Type B pancreatic cell (in vitro differentiated cells): ENCODE results near the gene SH3RF3. TPM values are rescaled to one million over a fixed set of nuclear protein-coding genes. Genes with fewer than 3 reads are reported as not detected.
"Not testable (repeated sequence)": the region's sequence is repeated elsewhere in the genome, so short reads cannot be mapped to it uniquely, and the experiment has no call there.

Experiments used
- DNase-seq: peaks from one replicate; pipeline ENCODE4 v3.0.0; 2021; ENCODE audit warnings: mixed read lengths; ENCODE audit not compliant: unreplicated experiment; ENCODE audit errors: extremely low spot score
- H3K27ac Mint-ChIP-seq: 2 replicates; pipeline ENCODE4 v1.8.0; 2021; ENCODE audit warnings: mild to moderate bottlenecking, mixed read lengths
- H3K27me3 Mint-ChIP-seq: 2 replicates; pipeline ENCODE4 v1.8.0; 2021; ENCODE audit warnings: mixed read lengths
- H3K36me3 Mint-ChIP-seq: 2 replicates; pipeline ENCODE4 v1.8.0; 2021; ENCODE audit warnings: mixed read lengths
- H3K4me1 Mint-ChIP-seq: one replicate; pipeline ENCODE4 v1.8.0; 2021; ENCODE audit warnings: mixed read lengths; ENCODE audit not compliant: unreplicated experiment
- H3K4me3 Mint-ChIP-seq: 2 replicates; pipeline ENCODE4 v1.8.0; 2021; ENCODE audit warnings: mild to moderate bottlenecking, mixed read lengths
- H3K9me3 Mint-ChIP-seq: 2 replicates; pipeline ENCODE4 v1.8.0; 2021; ENCODE audit warnings: mixed read lengths
- CTCF ChIP-seq: fragments of 200-600 bp; sonication (generic); conservative IDR thresholded peaks from 2 replicates; pipeline ENCODE4 v1.5.0; 2021; ENCODE audit warnings: antibody characterized with exemption, mild to moderate bottlenecking
- total RNA-seq: library from RNA; stranded (reverse); gene quantifications from 2 replicates; pipeline ENCODE4 v1.2.1, GENCODE V29; 2021; ENCODE audit warnings: low replicate concordance

Gene SH3RF3
- total RNA-seq, 1 donor from 2014 or later: 13.9 TPM

- no peak overlapping the region for H3K27ac Mint-ChIP-seq
- H3K4me1 Mint-ChIP-seq: peaks cover 6% of the 10 kb centered on the region
- no peaks in the 10 kb centered on the region for H3K9me3 Mint-ChIP-seq
- no peak for TF ChIP-seq CTCF
- H3K4me3 Mint-ChIP-seq: no peak overlapping the region
- no peaks in the 10 kb centered on the region for H3K27me3 Mint-ChIP-seq
- DNase-seq: no peak
- H3K36me3 Mint-ChIP-seq: no peaks in the 10 kb centered on the region
Observed at GRCh38 chr2:109223490-109223889, 94.5 kb downstream of the SH3RF3 start.

DNA sequence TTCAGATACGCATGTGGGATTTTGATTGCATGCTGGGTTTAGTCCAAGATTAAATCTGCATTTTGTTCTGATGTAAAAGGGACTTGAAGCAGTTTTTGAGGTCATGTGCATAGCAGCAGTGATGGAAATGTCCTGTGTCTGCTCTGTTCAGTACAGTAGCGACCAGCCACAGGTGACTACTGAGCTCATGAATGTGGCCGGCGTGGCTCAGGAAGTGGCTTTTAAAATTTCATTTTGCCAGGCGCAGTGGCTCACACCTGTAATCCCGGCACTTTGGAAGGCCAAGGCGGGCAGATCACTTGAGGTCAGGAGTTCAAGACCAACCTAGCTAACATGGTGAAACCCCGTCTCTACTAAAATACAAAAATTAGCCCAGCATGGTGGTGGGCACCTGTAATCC lies 95.3 kb downstream of the SH3RF3 start:
- H3K27me3 Mint-ChIP-seq, H3K27ac Mint-ChIP-seq, H3K36me3 Mint-ChIP-seq, H3K4me3 Mint-ChIP-seq, DNase-seq, H3K9me3 Mint-ChIP-seq, H3K4me1 Mint-ChIP-seq: not testable (repeated sequence)

DNA sequence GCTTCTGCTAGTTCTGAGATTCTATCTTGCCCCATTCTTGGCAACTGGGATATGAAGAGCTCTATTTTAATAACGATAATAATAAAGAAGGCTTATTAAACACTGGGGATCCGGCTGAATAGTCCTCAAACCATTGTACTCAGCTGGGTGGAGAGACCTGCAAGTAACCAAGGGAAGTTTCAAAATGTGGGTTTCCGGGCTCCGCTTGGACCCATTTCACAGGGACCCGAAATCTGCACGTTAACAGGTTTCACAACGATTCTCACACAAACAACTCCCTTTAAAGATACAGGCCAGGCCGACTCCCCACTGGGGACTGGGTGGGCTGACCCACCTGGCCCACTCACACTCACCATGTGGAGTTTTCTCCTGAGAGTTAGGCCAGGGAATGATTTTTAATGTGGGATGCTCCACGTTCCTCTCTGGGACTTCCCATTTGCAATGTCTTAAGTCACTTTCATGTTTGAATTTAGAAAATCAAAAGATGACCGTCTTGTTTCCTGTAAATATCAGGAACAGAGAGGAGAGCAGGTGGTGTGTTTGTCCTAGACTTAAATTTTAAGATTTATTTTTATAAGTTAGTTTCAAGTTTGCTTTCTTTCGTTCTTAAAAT lies 96.3 kb downstream of the SH3RF3 start:
- peaks cover under 1% of the 10 kb centered on the region for H3K4me1 Mint-ChIP-seq
- no peak overlapping the region for H3K4me3 Mint-ChIP-seq
- H3K9me3 Mint-ChIP-seq: no peaks in the 10 kb centered on the region
- no peak for TF ChIP-seq CTCF
- peaks cover 4% of the 10 kb centered on the region for H3K27me3 Mint-ChIP-seq
- no peaks in the 10 kb centered on the region for H3K36me3 Mint-ChIP-seq
- DNase-seq: no peak
- no peak overlapping the region for H3K27ac Mint-ChIP-seq

DNA sequence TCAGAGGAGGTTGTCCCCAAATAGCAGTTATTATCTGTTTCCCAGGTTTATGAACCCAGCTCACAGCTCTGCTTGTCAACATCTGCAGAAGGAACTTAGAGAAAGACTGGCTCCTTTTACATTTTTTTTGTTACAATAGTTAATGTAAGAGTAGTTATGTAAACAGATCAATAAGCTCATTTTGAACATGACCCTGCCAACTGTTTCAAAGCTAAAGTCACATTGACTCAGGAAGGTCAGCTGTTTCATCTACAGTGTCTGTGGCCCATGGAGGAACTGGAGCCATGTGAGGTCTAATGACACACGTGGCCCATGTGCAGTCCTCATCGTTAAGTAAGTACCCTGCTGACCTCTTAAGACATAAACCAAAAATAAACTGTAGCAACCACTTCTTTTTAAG lies 97.1 kb downstream of the SH3RF3 start:
- H3K27me3 Mint-ChIP-seq: peaks cover 7% of the 10 kb centered on the region

GRCh38 chr2:109226622-109227021 lies 97.6 kb downstream of the SH3RF3 start:
- H3K4me3 Mint-ChIP-seq: no peak overlapping the region
- no peaks in the 10 kb centered on the region for H3K36me3 Mint-ChIP-seq
- peaks cover 9% of the 10 kb centered on the region for H3K27me3 Mint-ChIP-seq
- no peak for DNase-seq
- TF ChIP-seq CTCF: no peak
- no peak overlapping the region for H3K27ac Mint-ChIP-seq
- peaks cover 12% of the 10 kb centered on the region for H3K4me1 Mint-ChIP-seq
- no peaks in the 10 kb centered on the region for H3K9me3 Mint-ChIP-seq

More for the DNA sequence above, 97.1 kb downstream of the SH3RF3 start:
- Mint-ChIP-seq H3K36me3 (no peaks in the 10 kb centered on the region), H3K4me1 (peaks cover 9% of the 10 kb centered on the region), H3K27ac (no peak overlapping the region), H3K9me3 (no peaks in the 10 kb centered on the region), H3K4me3 (no peak overlapping the region)
- no peak for TF ChIP-seq CTCF
- no peak for DNase-seq

DNA sequence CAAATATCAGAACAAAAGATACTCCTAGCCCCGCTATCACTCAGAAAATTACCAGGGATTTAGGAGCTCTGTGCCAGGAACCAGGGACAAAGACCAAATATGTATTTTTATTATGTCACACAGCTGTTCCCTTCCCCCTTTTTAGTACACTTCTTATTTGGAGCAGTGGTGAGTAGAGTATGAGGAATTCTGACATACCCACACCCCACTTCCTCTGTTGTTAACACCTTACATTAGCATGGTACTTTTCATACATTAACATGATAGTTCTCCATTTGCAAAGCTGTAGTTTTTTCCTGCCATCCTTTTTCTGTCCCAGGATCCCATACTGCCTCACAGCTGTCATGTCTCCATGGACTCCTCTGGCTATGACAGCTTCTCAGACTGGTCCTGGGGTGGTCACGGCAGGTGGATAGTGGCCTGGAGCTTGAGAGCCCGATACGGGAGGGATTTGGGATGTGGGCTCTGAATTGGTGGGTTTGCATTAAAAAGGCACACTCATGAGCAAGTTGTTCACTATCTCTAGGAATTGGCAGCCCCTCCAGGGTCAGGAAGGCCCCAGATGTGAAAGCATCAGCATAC lies 100.2 kb downstream of the SH3RF3 start:
- H3K9me3 Mint-ChIP-seq: no peaks in the 10 kb centered on the region
- no peaks in the 10 kb centered on the region for H3K36me3 Mint-ChIP-seq
- peaks cover 18% of the 10 kb centered on the region for H3K27me3 Mint-ChIP-seq
- no peak overlapping the region for H3K27ac Mint-ChIP-seq
- peaks cover 12% of the 10 kb centered on the region for H3K4me1 Mint-ChIP-seq
- TF ChIP-seq CTCF: no peak
- no peak for DNase-seq
- H3K4me3 Mint-ChIP-seq: no peak overlapping the region
